Activated T-helper 1 cell treated with anti-CD3 and anti-CD28 coated beads, Interleukin-2, amount 50 U/mL, for 16 hours (primary cell): ENCODE results near the gene PMPCA.
A peak's percentile ranks its signal among the peaks of the same experiment; 100 is the strongest.

Experiments
- DNase-seq, 2 donors: peaks; one replicate each; pipeline ENCODE4 v3.0.0-alpha.2; 2020; ENCODE audit warnings: low read depth in 1 of 2, low spot score in 1 of 2

PMPCA gene

DNA sequence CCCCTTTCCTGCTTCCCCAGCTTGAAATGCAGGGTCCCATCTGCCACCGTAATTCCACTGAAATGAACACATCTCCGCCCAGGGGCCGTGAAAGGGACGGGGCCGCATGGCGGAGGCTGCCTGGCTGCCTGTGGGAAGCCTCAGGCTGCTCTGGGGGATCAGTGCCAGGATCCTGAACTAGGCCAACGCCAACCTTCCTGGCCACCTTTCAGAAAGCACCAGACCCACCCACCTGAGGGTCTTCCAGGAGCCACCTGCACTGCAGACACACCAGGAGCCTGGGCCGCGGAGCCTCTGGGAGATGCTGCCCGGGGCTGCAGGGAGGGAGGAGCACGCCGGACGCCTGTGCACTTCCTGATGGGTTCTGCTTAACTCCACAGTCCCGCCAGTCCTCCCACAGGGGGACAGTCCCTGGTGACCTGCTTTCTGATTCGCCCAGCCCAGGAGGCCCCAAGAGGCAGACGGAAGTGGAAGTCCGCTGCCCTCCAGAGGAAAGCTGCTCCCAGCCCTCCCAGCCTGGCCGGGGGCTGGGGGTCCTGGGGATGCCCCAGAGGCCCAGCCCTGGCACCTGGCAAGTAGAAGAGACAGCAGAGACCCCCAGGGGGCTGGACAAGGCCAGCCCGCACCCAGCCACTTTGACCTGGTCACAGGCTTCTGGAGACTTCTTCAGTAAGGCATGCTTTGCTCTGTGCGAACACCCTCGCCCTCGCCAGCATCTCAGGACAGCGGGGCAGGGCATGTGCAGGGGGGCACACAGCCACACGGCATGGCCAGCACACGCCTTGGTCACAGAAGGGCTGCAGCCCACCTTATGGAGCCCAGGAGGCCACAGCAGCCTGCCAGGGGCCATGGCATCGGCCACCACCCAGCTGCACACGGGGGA is 36.9 kb upstream of the PMPCA start, which contains the start of gene CARD9:
CARD9 (minus strand) TSS at position 370 of the 883 bp plus-strand sequence. CDS start 1,591 bp downstream, outside the sequence.
- no peak for DNase-seq

DNA sequence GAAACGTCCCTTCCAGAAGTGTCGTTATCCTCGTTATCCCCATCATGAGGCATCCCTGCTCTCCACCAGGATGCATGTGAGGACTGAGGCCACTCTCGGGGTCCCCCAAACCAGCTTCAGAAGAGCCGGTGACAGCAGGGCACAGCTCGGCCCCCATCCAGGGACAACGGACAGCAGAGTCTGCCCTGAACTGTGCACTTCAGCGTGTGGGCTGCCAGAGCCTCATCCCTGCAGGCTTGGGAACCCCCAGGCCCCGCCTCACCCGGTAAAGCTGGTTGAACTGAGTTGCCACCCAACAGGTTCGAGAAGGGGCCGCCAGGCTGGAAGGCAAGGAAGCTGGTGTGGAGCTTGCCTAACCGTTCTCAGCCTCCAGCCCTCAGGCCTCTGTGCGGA is 36.3 kb upstream of the PMPCA start:
- no peak for DNase-seq

DNA sequence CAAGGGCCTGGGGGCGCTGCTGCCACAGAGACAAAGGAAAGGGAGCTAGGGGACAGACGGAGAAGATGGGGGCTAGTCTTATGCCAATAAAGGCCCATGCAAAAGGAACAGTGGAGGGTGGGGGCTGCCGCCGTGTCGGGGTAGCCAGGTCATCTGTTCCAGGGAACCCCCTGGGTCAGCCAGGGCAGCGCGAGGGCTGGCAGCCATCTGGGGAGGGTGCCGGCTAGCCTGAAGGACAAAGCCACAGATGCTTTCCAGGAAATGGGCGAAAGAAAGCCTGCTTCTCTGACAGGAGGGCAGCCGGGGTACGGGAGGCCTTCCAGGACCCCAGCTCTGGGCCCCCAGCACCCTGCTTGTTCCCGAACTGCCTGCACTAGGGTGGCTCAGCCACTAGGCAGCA is 35.4 kb upstream of the PMPCA start:
- no peak for DNase-seq

DNA sequence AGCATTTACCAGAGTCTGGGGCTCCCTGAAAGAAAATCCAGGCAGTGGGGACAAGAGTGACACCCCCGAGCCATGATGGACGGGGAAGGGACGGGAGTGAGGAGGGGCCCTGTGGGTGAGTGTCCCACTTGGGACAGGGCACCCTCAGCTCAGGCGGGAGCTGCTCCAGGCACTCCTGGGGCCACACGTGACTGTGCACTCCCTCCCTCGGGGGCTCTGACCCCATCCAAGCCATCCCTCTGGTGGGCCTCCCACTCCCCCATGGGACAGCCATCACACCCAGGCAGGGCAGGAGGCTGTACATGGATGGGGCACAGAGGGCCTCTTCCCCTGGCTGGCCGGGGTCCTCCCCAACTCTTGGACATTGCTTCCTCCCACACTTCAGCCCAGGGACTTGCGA is 34.0 kb upstream of the PMPCA start:
- DNase-seq = no peak

DNA sequence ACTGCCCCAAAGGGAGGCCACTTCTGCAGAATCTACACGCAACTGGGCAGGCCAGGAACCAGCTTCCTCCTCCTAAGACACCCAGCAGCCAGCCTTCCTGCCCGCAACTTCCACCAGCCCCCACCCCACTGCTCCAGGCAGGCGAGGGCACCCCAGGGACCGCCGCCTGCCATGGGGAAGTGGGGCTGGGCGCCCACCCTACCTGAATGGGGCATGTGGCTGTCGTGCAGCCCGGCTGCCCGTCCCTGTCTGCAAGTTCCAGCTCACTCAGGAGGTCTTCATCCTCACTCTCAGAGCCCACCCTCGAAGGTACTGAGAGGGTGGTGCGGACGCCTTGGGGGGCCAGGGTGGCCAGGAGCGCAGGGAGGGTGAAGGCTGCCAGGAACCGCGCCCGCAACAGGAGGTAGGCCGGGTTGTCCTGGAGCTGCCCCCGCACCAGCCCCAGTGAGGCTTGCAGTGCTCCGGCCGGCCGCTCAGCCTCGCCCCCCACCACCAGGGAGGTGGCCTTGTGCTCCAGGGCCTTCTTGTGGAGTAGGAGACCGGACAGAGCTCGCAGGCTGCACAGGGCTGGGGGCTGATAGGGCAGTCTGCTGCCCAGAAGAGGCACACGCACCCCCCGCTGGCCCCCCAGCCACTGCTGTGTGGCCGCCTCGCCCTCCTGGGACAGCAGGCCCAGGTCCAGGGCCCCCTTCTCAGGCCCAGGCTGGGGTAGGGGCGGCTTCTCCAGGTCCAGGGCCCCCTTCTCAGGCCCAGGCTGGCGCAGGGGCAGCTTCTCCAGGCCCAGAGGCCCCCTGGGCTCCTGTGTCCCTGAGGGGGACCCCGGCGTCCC is 32.9 kb upstream of the PMPCA start:
- no peak for DNase-seq

DNA sequence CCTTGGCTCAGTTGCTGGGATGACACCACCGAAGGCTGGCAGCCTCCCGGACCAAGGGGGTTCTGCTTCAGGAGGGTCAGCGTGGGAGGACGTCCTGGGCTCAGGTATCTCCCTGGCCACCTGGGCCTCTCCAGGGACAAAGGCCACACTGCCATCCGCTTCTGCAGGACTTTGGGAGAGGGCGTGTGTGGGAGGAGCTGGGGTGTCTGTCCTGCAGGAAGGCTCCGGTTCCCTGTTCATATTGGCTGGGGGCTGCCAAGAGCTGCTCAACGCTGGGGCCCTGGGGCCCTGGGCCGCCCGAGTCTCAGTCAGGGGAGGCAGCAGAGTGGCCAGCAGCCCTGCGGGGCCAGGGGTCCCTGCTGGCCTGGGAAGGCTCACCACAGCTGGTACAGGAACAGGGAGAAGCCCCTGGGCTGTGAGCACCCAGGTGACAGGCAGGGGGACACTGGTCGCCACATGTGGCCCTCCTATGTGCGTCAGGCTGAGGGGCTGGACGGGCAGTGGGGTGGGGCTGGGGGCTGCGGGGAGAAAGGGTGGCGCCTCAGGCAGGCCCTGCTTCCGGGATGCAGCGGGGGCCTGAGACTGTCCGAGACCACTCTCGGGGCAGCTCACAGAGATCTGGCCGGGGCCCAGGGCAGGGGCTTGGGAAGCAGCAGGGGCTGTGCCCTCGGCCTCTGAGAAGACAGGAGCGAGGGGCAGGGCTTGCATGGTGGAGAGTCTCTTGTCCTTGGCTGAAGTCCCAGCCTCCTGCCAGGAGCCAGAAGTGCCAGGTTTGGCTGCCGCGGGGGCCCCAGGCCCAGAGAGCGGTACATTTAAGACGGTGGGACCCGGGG is 32.1 kb upstream of the PMPCA start:
- DNase-seq = no peak

DNA sequence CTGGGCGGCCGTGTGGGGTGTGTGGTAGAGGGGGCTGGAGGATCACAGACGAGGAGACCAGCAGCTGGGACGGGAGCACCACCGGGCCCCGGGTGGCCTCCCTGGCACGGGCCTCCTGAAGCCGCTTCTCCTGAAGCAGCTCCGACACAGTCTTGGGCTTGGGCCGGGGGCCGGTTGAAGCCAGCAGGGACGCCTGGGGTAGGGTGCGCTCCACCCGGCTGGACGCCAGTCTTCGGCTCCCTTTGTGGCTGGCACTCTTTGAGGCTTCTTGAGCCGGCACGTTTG is 31.5 kb upstream of the PMPCA start:
- no peak for DNase-seq

DNA sequence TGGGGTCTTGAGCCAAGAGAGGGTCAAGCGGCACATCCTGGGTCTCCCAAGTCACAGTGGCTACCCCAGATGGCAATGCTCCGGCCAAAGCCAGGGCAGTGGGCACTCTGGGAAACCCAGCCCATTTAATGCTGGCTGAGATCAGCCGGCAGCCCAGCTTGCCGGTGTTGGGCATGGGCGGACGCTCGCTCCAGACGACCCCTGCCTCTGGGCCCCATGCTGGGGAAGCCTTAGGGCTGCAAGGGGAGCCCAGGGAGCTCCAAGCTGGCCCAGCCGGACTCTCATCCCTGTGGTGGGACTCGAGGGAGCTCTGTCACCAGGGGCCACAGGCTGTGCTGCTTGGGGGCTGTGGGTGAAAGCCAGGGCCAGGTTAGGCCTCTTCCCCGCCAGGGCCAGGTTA is 31.1 kb upstream of the PMPCA start:
- DNase-seq = no peak

DNA sequence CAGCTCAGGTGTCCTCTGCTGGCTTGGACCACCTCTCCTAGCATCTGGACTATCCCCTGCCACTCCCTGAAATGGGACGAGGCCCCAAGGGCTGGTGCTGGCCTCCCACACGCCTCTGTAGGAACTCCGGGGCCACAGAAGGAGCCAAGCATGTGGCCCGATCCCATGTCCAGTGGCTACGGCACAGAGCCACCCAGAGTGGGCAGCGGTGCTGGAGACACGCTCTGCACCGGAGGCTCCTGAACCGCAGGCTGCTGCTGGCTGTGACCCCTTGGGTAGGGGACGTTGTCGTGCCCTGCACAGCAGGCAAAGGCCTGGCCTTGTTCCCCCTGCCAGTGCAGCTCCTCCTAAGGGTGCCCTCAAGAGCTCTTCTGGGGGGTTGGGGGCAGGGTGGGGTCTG is 30.6 kb upstream of the PMPCA start:
- DNase-seq = no peak

DNA sequence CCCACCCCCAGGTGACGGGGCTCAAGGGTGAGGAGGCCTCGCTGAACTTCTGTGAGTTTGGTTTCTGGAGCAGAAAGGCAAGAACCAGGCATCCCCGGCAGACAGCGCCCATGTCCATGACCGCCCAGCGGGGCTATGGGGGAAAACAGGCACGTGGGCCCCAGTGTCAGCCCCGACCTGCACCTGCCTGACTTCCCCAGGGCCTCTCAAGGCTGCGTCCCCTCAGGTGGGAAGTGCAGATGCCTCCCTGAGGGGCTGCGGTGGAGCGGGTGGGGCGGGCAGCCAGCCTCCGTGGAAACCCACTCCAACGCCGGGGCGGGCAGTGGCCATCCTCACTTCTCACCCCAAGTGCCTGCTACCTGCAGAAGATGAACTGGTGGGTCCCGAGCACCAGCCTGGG is 30.1 kb upstream of the PMPCA start:
- no peak for DNase-seq

DNA sequence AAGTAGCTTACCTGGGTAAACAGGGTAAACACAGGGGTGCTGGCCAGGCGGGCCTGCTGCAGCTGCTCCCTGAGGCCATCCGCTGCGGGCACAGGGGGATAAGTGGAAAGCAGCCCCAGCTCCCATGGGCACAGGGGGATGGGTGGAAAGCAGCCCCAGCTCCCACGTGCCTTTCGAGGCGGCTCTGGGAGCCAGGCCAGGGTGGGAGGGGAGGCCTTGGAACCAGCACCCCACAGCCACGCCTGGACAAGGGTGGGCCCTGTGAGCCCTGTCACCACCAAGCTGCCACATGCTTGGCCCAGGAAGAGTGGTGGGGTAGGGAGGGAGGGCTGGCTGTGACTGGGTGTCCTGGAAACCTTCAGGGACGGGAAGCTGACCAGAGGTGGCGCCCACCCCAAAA is 29.1 kb upstream of the PMPCA start:
- DNase-seq = no peak

DNA sequence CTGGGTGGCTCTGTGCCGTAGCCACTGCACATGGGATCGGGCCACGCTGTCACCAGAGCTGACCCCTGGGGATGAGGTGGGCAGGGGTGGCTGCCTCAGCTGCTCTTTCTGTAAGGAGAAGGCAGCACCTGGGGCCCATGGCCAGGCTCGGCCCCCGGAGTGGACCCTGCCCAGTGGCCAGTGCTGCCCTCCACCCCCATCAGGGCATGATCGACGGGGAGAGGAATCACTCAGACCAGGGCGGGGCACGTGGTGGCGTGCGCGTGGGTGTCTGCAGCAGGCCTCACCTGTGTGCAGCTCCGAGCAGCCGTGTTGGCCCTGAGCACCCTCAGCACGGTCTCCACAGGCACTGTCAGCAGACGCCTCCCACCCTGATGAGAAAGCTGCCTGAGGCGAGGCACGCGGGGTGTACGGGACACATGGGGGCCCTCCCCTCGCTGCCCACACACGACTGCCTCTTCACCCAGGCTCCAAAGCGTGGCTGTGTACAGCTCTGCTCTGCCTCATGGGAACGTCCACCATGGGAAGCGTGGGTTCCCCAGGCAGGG is 28.4 kb upstream of the PMPCA start:
- DNase-seq = no peak

DNA sequence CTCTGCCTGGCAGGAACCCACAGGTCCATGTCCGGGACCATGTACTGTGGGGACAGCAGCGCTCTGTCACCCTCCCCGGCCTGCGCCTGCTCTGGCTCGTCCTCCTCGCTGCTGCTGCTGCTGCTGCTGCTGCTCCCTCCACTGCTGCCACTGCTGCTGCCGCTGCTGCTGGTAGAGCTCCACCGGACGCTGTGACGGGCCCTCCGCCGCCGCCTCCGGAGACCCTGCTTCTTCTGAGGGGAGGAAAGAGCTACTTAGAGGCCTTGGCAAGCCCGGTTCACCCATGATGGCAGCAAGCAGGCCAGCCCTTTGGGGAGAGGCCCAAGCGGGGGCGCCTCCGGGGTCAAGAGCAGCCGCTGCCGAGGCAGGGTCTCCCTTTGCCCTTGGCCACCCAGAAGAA is 27.0 kb upstream of the PMPCA start:
- DNase-seq = no peak

DNA sequence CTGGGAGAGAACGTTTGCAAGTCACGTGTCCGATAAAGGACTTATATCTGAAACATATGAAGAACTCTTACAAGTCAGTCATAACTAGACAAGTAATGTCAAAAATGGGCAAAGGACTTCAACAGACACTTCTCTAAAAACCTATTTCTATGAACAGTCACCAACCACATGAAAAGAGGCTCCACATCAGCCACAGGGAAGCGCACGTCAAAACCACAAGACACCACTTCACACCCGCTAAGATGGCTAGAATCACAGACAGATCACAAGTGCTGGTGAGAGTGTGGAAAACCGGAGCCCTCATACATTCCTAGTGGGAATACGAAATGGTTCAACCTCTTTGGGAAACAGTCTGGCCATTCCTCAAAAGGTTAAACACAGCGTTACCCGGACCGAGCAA is 25.4 kb upstream of the PMPCA start:
- peak in 1 of 2 donors; percentile 23 for DNase-seq

DNA sequence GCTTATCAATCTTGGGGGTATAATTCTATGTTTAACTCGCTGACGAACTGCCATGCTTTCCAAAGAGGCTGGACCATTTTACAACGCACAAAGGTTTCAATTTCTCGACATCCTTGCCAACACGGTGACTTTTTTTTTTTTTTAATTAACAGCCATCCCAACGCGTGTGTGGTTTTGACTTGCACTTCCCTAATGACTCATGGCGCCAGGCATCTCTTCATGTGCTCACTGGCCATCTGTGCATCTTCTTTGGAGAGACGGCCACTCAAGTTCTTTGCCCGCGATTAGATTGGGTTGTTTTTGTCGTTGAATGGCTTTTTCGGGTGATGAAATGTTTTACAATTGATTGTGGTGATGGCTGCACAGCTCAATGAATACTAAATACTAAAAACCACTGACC is 24.4 kb upstream of the PMPCA start:
- no peak for DNase-seq

DNA sequence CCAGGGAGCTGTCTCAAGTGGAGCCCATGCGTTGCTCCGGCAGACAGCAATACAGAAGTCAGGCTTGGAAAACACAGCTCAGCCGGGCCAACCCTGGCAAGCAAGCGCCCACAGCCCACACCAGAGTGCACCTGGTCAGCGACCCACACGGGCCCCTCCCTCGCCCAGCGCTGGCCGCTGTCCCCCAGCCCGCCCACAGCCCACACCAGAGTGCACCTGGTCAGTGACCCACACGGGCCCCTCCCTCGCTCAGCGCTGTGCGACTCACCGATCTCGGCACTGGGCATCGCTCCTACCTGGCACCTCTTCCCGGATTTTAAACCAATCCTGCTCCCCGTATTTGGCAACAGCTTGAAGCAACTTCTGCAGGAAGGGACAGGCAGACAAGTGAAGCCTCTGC is 23.2 kb upstream of the PMPCA start:
- DNase-seq = no peak

DNA sequence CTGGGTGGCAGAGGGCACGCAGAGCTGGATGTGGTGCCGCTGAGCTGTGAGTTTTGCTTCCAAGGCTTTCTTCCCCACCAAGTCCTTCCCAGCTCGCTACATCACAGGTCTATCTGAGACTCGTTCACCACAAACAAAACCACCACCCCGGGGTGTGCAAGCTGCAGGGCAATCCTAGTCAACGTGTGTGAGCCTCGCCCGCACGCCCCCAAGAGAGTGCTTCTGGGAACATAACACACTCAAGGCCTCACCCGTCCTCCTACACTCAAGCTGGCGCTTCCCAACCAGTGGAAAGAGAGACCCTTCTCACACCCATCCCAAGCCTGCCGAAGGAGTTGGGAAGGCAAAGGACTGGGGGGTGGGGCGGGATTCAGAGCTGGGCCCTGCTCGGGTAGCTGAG is 21.1 kb upstream of the PMPCA start:
- DNase-seq = no peak

DNA sequence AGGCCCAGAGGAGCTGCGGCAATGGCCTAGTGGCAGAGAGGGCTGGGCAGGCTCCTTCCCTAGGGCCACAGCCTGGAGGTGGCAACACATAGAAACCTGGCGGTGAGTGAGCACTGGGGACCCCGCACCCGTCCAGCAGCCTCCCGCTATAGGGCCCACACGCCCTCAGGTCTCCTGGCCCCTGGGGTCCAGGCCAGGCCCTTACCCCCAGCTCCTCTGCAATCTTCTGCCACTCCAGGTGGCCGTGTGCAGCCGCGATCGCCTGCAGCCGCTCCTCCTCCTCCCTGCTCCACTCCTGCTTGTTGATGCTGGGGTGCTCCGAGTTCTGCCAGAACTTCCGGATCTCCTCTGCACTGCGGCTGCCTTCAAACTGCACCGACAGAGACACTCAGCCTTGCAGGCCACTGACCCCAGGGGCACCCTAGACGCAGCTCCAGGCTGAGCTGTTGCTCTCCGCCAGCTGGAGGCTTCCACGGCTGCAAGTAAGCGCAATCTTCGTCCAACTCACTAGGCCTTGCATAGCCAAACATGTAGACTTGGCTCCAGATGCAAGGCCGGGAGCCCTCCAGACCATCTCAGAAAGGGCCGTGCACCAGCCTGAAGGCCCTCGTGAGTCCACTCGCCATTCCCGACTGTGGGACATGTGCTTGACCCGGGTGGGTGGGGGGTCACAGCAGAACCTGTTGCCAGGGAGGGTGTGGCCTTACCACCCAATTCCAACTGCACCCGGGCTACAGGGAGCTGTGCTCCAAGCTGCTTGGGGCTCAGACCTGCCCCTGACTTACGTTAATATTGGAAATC is 18.5 kb upstream of the PMPCA start:
- DNase-seq = no peak

DNA sequence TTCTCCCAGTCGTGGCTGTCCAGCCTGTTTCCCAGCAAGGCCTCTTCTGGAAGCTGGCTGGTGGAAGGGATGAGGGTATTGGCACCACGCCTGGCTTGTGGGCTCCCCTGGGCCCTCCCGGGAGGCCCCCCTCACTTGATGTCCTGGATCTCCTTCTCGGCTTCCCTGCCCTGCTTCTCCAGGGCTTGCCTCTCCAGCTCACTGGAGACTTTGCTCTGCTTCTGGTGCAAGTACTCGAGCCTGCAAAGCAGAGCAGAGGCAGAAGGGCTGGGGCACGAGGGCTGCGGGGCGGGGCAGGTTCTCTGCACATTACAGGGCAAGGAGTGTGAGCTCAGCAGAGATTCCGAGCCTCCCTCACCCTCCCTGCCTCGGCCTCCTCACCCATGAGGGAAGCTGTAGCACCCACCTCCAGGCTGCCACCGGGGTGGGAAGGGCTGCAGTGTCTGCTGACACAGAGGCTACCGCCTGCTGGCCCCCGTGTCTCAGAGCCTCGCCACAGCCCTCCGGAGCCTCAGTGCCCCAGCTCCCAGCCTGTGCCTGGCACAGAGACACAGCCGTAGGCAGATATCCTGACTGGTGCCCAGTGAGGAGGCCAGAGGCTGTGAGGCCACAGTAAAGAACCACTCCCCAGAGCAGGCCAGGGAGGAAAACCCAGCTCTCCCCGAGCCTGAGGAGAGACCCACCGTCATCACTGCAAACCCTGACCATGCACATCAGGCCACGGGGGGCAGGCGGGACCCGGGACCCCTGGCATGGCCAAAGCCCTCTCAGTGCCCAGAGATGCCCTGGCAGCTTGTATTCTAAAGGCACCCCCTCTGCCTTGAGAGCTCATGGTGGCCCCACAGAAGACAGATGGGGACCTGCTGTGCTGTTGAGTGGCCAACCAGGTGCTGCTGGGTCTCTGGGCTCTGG is 17.7 kb upstream of the PMPCA start:
- no peak for DNase-seq

DNA sequence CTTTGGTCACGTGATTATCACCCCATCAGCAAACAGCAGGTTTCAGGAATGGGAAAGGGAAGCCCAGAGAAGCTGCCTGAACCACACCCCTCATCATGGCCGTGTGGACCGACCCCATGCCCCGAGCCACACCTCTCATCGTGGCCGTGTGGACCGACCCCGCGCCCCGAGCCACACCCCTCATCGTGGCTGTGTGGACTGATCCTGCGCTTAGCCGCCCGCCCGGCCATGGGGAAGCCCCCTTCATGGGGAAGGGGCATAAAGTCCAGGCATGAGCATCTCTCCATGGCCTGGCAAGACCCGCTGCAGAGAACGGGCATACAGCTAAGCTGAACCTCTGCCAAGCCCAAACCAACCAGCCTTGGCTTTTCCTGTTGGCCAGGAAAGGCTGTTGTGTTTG is 16.9 kb upstream of the PMPCA start:
- no peak for DNase-seq
